Left forelimb (tissue), 1 donor: ENCODE measurements around the gene PRDM8.
"Not testable (repeated sequence)": the region's sequence is repeated elsewhere in the genome, so short reads cannot be mapped to it uniquely, and the experiment has no call there.

Source experiments
- DNase-seq: peaks from one replicate; pipeline ENCODE4 v3.0.0-alpha.2; 2018; ENCODE audit warnings: low spot score

Gene PRDM8

GRCh38 chr4:80196922-80197573 is at the start of gene PRDM8:
Gene PRDM8, plus strand, starts transcription at chr4:80197503. Its CDS starts 2,578 bp downstream, at chr4:80200081.
- no peak for DNase-seq

GRCh38 chr4:80150387-80151180 is 46.7 kb upstream of the PRDM8 start:
- DNase-seq: no peak

GRCh38 chr4:80151981-80152380 is 45.3 kb upstream of the PRDM8 start:
- no peak for DNase-seq

- no peak for DNase-seq
Measured at GRCh38 chr4:80153874-80154544, 43.3 kb upstream of the PRDM8 start.

- DNase-seq: no peak
Measured at GRCh38 chr4:80154545-80154933, 42.8 kb upstream of the PRDM8 start.

GRCh38 chr4:80155316-80155982 is 41.9 kb upstream of the PRDM8 start:
- DNase-seq: no peak

GRCh38 chr4:80156410-80156809 is 40.9 kb upstream of the PRDM8 start:
- no peak for DNase-seq

GRCh38 chr4:80161413-80162058 is 35.8 kb upstream of the PRDM8 start:
- no peak for DNase-seq

- no peak for DNase-seq
Measured at GRCh38 chr4:80162418-80162817, 34.9 kb upstream of the PRDM8 start.

- DNase-seq: no peak
Measured at GRCh38 chr4:80165855-80166254, 31.4 kb upstream of the PRDM8 start.

- no peak for DNase-seq
Measured at GRCh38 chr4:80171251-80171650, 26.1 kb upstream of the PRDM8 start.

GRCh38 chr4:80171656-80172055 is 25.6 kb upstream of the PRDM8 start:
- DNase-seq: no peak

GRCh38 chr4:80172203-80172602 is 25.1 kb upstream of the PRDM8 start:
- DNase-seq: no peak

- DNase-seq: no peak
Measured at GRCh38 chr4:80173401-80173800, 23.9 kb upstream of the PRDM8 start.

GRCh38 chr4:80173841-80174240 is 23.5 kb upstream of the PRDM8 start:
- DNase-seq: no peak

- not testable (repeated sequence) for DNase-seq
Measured at GRCh38 chr4:80177793-80178192, 19.5 kb upstream of the PRDM8 start.

- DNase-seq: no peak
Measured at GRCh38 chr4:80178964-80179363, 18.3 kb upstream of the PRDM8 start.

- DNase-seq: no peak
Measured at GRCh38 chr4:80179637-80180161, 17.6 kb upstream of the PRDM8 start.

- no peak for DNase-seq
Measured at GRCh38 chr4:80180743-80181142, 16.6 kb upstream of the PRDM8 start.

GRCh38 chr4:80182237-80182866 is 15.0 kb upstream of the PRDM8 start:
- DNase-seq: no peak
